HG03354 (cell line): Measurements from ENCODE around the gene GRIA3.
"Not testable (repeated sequence)": the region's sequence is repeated elsewhere in the genome, so short reads cannot be mapped to it uniquely, and the experiment has no call there.

Experiments used
- ATAC-seq: cut with Tn5 transposase; IDR thresholded peaks from one replicate; pipeline ENCODE4 v1.9.1; 2021; ENCODE audit warnings: mild to moderate bottlenecking; ENCODE audit not compliant: unreplicated experiment, poor library complexity, severe bottlenecking

The GRIA3 gene

GRCh38 chrX:123504047-123504446, 320.0 kb downstream of the GRIA3 start:
- no peak for ATAC-seq

GRCh38 chrX:123504630-123505270, 320.7 kb downstream of the GRIA3 start:
- no peak for ATAC-seq

- no peak for ATAC-seq
Observed at GRCh38 chrX:123513585-123514278, 329.7 kb downstream of the GRIA3 start.

- not testable (repeated sequence) for ATAC-seq
Observed at GRCh38 chrX:123514279-123514640, 330.2 kb downstream of the GRIA3 start.

- ATAC-seq, result no peak
Observed at GRCh38 chrX:123518791-123519190, 334.7 kb downstream of the GRIA3 start.

GRCh38 chrX:123525123-123525725, 341.1 kb downstream of the GRIA3 start:
- ATAC-seq, result no peak

GRCh38 chrX:123530726-123531125, 346.6 kb downstream of the GRIA3 start:
- not testable (repeated sequence) for ATAC-seq
